ENCODE measurements around the gene NRXN3. TPM values are rescaled to one million over a fixed set of nuclear protein-coding genes. Genes with fewer than 3 reads are reported as not detected.

NRXN3 gene
- total and polyA plus RNA-seq, 2 experiments from 2014 or later = 0.69 to 1.5 TPM

DNA sequence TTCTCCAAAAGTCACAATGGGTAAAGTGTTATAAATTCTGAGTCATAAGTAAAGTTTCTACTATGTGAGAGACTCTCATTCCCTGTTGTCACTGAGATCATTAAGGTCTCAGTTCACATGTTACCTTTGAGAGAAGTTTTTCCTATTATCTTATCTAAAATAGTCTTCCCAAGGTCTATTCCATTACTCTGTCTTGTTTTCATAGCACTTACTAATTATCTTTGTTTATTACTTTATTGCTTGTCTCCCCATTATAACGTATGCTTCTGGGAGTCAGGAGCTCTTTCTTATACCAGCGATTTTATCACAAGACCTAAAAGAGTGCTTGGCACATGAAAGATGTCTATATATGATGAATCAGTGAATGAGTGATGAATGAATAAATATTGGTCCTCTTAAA lies 1039.2 kb downstream of the NRXN3 start:
- no peaks in the 10 kb centered on the region for H3K36me3 ChIP-seq
- H3K27ac ChIP-seq = no peak overlapping the region
- TF ChIP-seq, protein P1, sequence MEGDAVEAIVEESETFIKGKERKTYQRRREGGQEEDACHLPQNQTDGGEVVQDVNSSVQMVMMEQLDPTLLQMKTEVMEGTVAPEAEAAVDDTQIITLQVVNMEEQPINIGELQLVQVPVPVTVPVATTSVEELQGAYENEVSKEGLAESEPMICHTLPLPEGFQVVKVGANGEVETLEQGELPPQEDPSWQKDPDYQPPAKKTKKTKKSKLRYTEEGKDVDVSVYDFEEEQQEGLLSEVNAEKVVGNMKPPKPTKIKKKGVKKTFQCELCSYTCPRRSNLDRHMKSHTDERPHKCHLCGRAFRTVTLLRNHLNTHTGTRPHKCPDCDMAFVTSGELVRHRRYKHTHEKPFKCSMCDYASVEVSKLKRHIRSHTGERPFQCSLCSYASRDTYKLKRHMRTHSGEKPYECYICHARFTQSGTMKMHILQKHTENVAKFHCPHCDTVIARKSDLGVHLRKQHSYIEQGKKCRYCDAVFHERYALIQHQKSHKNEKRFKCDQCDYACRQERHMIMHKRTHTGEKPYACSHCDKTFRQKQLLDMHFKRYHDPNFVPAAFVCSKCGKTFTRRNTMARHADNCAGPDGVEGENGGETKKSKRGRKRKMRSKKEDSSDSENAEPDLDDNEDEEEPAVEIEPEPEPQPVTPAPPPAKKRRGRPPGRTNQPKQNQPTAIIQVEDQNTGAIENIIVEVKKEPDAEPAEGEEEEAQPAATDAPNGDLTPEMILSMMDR (IDR thresholded peaks at IDR 0.05; ENCODE audit: low read depth, low read length) = no peak
- H3K4me3 ChIP-seq = no peak overlapping the region
- no peaks in the 10 kb centered on the region for H3K4me1 ChIP-seq (ENCODE audit: low read depth)
- no peak for DNase-seq (ENCODE audit: low read depth in 1 of 2, low spot score in 1 of 2)
- H3K27me3 ChIP-seq = no peaks in the 10 kb centered on the region
- no peaks in the 10 kb centered on the region for H3K9me3 ChIP-seq (ENCODE audit: low read depth)

DNA sequence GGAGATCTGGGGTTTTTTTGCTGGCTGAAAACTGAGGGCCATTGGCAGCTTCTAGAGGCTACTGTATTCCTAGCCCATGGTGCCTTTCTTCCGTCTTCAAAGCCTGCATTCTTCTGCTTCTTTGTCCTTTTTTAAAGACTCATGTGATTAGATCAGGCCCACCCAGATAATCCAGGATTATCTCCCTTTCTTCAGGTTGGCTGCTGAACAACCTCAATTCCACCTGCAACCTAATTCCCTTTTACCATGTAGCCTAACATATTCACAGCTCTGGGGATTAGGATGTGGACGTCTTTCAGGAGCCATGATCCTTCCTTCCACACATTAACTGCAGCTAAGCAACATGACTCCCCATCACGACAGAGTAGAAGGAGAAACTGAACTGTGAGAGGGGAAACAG lies 1055.6 kb downstream of the NRXN3 start:
- Histone ChIP-seq H3K9me3 (ENCODE audit: low read depth) (no peaks in the 10 kb centered on the region), H3K27ac (no peak overlapping the region), H3K27me3 (no peaks in the 10 kb centered on the region), H3K4me1 (ENCODE audit: low read depth) (no peaks in the 10 kb centered on the region), H3K4me3 (no peak overlapping the region), H3K36me3 (no peaks in the 10 kb centered on the region)
- DNase-seq (ENCODE audit: low read depth in 1 of 2, low spot score in 1 of 2) = no peak
- TF ChIP-seq, protein P1 (IDR thresholded peaks at IDR 0.05; ENCODE audit: low read depth, low read length) = no peak

DNA sequence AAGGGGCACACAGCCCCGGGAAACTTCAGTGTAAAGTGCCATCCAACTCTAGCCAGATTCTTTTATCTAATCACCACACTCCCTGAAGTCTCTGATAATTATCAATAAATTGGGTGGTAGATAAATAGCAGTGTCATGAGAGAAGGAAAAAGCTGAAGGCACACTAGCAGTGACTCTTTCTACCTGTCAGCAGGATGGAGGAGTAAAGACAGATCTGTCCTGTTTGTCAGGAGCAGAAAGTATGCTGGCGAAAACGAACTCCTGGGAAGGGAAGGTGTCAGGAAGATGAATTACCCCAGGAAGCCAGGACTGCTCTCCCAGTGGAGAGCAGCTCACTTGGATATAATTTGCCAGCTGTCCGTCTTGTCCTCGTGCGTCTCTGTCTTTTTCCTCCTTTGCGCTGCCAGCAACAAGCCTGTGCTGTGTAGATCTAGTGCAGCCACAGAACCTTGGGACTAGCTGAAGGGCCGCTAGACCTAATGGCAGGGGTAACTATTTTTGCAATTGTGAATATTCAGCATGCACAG lies 1059.3 kb downstream of the NRXN3 start:
- H3K4me1 ChIP-seq (ENCODE audit: low read depth) = no peaks in the 10 kb centered on the region
- no peaks in the 10 kb centered on the region for H3K36me3 ChIP-seq
- TF ChIP-seq, protein P1 (IDR thresholded peaks at IDR 0.05; ENCODE audit: low read depth, low read length) = no peak
- no peaks in the 10 kb centered on the region for H3K9me3 ChIP-seq (ENCODE audit: low read depth)
- H3K27ac ChIP-seq = peak overlapping the region; percentile 21
- peak in 1 of 2 donors; percentile 38 for DNase-seq (ENCODE audit: low read depth in 1 of 2, low spot score in 1 of 2)
- H3K4me3 ChIP-seq = no peak overlapping the region
- no peaks in the 10 kb centered on the region for H3K27me3 ChIP-seq

DNA sequence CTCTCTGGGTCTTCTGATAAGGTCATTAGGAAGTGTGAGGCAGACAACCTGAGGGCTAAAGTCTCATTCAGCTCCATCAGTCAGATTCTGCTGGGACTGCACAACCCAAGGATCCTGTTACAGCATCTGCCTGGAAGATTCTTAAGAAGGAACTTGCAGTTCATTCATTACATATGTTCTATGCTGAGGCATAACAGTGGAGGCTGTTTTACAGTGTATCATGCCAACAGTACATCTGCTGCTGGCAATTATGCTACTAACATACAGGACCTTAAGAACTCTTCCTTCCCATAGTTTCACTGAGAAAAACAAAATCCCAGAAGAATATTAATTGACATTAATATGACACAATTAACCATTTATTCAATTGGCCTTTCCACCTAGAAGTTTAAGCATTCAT lies 1072.5 kb downstream of the NRXN3 start:
- Histone ChIP-seq H3K9me3 (ENCODE audit: low read depth) (no peaks in the 10 kb centered on the region), H3K4me3 (no peak overlapping the region), H3K27me3 (no peaks in the 10 kb centered on the region), H3K27ac (no peak overlapping the region), H3K36me3 (no peaks in the 10 kb centered on the region), H3K4me1 (ENCODE audit: low read depth) (no peaks in the 10 kb centered on the region)
- DNase-seq (ENCODE audit: low read depth in 1 of 2, low spot score in 1 of 2) = peak in 1 of 2 donors; percentile 25
- TF ChIP-seq, protein P1 (IDR thresholded peaks at IDR 0.05; ENCODE audit: low read depth, low read length) = no peak

DNA sequence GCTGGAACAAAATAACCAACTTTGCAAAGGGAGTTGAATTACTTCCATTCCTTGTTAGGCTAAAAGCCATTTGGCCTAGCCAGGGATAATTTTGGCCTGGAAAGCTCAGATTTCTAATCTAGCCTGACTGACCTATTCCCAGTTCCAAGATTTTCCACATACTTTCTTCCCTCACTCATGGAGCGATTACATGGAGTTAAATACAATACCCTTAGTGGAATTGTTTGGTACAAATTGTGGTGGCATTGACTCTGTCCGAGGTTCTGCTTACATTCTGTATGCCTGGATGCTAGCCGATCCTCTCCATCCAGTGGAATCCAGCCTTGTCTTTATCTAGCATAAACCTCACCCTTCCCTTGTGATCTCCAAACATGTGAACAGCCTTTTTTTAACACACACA lies 1076.0 kb downstream of the NRXN3 start:
- TF ChIP-seq, protein P1 (IDR thresholded peaks at IDR 0.05; ENCODE audit: low read depth, low read length) = no peak
- Histone ChIP-seq H3K36me3 (no peaks in the 10 kb centered on the region), H3K27me3 (no peaks in the 10 kb centered on the region), H3K27ac (no peak overlapping the region), H3K4me1 (ENCODE audit: low read depth) (no peaks in the 10 kb centered on the region), H3K9me3 (ENCODE audit: low read depth) (no peaks in the 10 kb centered on the region), H3K4me3 (no peak overlapping the region)
- peak in 1 of 2 donors; percentile 38 for DNase-seq (ENCODE audit: low read depth in 1 of 2, low spot score in 1 of 2)

Data from cardiac muscle cell (in vitro differentiated cells and primary cell).